Activated CD4-positive, alpha-beta T cell treated with anti-CD3 and anti-CD28 coated beads, Interleukin-2, amount 50 U/mL, for 16 hours (primary cell): ENCODE results near the gene GTPBP6.
"Not testable (repeated sequence)": the region's sequence is repeated elsewhere in the genome, so short reads cannot be mapped to it uniquely, and the experiment has no call there.

ENCODE experiments used
- DNase-seq: peaks from one replicate; pipeline ENCODE4 v3.0.0-alpha.2; 2020

Gene GTPBP6

GRCh38 chrX:261167-261918, 57.3 kb downstream of the GTPBP6 start:
- DNase-seq, result no peak

GRCh38 chrX:259692-260355, 58.8 kb downstream of the GTPBP6 start:
- no peak for DNase-seq

DNA sequence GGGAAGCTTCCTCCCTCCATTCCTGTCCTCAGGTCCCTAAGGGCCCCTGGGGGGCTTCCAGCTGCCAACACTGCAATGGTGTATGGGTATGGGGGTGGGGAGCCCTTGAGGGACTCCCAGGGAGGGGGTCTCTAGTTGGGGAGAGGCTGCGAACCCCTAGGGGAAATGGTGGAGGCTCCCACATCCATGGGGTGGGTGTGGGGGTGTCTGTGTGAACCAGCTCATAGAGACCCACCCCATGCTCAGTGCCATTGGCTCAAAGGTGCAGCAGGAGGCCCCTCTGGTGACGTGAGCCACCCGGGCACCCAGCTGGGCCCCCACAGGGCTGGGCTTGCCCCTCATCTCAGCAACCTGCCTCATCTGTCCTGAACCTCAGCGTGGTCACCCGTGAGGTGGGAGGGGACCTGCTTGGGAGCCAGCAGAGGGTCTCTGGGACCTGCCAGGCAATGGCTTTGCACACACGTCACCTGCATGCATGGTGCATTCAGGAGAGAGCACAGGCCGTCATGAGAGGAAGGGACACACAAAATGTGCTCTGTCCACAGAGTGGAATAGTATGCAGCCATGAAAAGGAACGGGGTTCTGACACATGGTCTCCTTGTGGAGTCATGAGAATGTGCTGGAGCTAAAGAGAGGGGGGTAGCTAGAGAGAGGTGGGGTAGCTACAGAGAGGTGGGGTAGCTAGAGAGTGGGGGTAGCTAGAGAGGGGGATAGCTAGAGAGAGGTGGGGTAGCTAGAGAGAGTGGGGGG, 60.1 kb downstream of the GTPBP6 start:
- DNase-seq, result no peak

GRCh38 chrX:257681-258289, 60.8 kb downstream of the GTPBP6 start:
- no peak for DNase-seq

- not testable (repeated sequence) for DNase-seq
Measured at GRCh38 chrX:257054-257453, 61.5 kb downstream of the GTPBP6 start.

DNA sequence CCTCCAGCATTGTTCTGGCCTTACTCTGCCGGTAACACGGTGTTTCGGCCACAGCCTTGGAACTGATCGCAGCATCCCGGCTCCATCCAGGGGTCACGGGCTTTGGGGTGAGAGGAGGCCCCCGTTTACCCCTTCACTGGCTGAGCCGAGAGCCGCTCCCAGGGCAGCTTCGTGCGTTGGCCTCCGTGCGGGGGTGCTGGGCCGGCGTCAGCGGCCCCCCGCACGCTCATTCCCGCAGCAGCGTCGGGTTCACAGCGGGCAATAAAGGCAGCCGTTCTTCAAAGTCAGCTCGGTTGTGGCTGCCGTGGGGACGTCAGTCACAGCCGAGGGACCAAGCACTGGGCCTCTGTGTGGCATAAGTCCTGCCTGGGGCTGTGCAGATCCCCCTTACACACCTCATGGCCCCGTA, 62.7 kb downstream of the GTPBP6 start:
- DNase-seq, result no peak
